GM18951 (cell line): ENCODE data around the gene ARIH2.

ENCODE experiments used
- POLR2A ChIP-seq: IDR thresholded peaks from 4 replicates; pipeline ENCODE4 v1.6.1; 2011; ENCODE audit warnings: mild to moderate bottlenecking; ENCODE audit not compliant: insufficient read length, insufficient read depth; ENCODE audit errors: extremely low read depth
- in situ Hi-C: fragments of 300-500 bp; cut with MboI; formaldehyde crosslinking; loops from one replicate; pipeline ENCODE4 v1.12.0; 2022; ENCODE audit warnings: low sequenced_read_pairs, mixed read lengths, inconsistent platforms; ENCODE audit not compliant: unreplicated experiment

ARIH2 gene

DNA sequence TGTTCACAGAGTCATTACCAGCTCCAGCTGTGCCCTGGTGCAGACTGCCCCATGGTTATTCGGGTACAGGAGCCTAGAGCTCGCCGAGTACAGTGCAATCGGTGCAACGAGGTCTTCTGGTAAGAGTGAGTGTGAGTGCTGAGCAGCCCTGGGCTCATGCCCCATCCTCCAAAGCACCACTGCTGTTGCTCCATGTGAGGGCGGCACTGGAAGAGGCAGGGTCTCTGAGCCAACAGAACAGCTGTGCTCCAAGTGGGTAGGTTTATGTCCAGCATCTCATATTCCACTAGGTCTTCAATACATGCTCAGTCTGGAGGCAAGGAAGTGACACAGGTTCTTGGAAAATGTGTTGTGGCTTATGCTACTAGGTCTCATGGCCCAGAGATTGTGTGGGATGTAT, 51.9 kb downstream of the ARIH2 start:
- TF ChIP-seq POLR2A: no peak
- in situ Hi-C loops: no loop called here

DNA sequence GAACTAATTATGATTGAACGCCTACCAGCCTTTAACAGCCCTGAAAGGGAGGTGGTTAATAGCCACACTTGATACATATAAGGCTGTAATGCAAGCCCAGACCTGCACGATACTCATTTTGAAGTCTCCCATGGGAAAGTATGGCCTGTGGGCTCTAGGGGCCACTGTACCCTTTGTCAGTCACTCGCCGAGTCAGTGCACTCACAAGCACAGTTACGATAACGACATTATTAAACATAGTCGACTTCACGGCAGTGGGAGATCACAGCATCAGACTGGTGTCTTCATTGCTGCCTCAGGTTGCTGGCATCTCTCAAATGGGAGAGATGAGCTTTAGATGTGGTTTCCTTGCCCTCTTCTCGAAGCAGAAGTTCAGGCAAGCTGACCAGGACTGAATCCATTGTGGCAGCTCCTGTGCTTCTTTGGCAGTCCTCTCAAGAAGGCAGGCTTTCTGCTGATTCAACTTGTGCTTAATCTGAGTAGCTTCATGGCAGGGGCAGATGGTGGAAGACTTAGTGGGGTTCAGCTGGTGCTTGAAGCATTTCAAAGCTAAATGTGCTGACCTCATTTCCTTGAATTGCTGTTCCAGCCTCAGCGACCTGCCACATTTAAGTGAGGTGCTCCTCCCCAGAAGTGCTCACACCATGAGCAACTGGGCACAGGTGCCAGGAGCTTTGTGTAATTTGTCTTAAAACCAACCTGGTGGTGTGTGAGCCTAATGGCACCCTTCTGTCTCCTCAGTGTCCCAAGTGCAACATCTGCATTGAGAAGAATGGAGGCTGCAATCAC, 55.6 kb downstream of the ARIH2 start:
- TF ChIP-seq POLR2A: no peak
- in situ Hi-C loops: no loop called here

DNA sequence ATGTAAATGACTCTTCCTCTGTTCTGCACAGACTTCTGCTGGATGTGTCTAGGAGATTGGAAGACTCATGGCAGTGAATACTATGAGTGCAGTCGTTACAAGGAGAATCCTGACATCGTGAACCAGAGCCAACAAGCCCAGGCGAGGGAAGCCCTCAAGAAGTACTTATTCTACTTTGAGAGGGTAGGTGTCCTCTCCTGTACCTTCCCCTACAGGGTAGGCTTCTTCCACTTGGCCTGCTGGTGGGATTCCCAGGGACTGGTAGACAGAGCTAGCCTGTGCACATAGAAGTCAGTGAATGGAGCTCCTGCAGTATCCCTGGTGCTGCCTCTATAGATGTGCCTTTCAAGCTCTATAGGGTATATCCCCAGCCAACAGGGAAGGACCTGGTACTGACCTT, 60.8 kb downstream of the ARIH2 start:
- TF ChIP-seq POLR2A: no peak
- in situ Hi-C loops: no loop called here

DNA sequence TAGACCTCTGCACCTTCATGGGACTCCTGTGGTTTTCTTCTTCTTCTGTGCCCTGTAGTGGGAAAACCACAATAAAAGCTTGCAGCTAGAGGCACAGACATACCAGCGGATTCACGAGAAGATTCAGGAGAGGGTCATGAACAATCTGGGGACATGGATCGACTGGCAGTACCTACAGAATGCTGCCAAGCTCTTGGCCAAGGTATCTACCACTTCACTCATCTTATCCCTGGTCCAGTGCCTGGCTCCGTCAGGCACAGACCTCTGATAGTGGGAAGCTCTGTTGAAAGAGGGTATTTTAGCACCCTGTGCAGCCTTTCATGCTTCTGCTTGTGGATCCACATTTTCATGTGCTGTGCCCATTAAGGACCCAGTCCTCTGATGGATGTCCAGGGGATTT, 61.7 kb downstream of the ARIH2 start:
- in situ Hi-C loops: no loop called here
- TF ChIP-seq POLR2A: no peak

DNA sequence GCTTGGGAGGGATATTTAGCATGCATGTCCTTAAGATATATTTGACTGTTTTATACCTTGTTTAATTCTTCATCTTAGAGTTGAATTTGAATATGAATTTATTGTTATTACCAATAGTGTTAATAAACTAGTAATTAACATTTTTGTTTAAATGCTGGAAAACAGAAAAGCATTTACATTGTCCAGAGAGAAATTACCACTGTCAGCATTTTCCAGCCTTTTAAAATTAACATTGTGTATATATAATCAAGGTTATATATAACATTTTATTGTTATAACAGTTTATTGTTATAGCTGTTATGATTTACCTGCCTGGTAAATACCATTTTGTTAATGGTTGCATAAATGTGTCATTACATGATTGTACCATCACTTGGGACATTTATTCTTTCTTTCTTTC, 63.4 kb downstream of the ARIH2 start:
- in situ Hi-C loops: no loop called here

DNA sequence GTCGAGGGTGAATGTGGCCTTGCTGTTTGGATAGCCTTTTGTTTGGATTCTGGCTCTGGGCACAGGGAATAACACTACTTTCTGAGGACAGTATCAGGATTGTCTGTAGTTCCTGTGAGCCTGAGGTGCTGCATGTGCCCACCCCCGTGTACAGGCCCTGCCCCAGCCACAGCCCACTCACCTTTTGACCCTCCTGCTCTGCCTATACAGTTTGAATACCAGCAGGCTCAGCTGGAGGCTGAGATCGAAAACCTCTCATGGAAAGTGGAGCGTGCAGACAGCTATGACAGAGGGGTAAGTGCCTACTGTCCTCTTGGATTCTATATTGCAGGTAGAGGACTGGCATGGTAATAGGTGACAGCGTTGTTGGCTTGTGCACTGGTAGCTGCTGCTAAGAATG, 64.0 kb downstream of the ARIH2 start:
- no peak for TF ChIP-seq POLR2A
- in situ Hi-C loops: no loop called here

More for the DNA sequence above, 63.4 kb downstream of the ARIH2 start:
- no peak for TF ChIP-seq POLR2A

DNA sequence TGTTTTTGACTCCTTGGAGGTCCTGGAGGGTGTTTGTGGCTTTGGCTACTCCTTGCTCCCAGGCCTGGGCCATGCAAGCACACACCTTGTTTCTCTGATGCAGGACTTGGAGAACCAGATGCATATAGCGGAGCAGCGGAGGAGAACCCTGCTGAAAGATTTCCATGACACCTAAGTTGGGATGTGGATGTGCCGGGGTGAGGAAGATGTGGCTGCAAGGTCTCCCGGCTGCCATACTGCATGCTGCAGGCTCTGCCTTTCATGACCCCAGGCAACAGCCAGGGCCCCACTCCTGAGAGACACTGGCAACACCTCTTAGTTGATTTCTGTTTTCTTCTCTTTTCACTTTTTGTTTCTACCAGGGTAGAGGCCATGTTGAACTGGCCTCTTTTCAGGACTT, 64.5 kb downstream of the ARIH2 start:
- TF ChIP-seq POLR2A: no peak
- in situ Hi-C loops: no loop called here

DNA sequence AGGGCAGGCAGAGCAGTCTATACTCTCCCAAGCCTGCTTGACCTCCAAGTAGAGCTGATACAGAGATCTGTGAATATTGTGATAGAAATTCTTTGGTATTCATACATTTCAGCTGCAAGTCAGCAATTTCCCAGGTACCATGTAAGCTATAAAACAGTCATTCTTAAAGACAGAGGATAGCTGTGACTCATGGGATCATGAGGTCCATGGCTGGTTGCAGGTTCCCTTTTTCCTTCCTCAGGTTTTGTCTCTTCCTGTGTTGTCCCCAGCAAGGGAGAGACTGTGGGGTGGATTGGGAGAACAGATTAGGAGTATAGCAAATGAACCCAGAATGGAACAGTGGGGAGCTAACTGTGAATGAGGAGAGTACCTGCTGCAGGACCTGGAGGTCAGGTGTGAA, 66.0 kb downstream of the ARIH2 start:
- in situ Hi-C loops: no loop called here
- no peak for TF ChIP-seq POLR2A

DNA sequence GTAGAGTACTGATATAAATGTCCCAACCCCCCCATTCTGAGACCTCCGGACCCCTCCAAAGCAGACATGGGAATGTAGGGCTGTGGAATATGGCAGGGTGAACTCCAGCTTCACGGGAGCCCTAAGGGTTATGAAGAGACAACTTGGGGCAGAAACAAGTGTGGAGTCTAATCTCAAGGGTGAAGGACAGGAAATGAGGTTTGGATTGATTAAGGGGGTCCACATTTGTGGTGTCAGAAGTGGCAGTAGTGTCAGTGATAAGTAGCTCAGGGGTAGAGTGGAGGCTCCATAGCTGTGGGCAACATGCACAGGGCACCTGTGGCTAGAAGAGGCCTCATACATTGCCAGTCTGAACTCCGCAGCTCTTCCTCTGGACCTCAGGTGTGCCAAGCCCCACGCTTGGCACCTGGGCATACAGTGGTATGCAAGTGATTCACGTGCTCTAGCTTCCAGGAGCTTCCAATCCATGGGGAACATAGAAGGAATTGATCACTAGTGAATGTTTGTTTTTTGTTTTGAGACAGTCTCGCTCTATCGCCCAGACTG, 67.3 kb downstream of the ARIH2 start:
- no peak for TF ChIP-seq POLR2A
- in situ Hi-C loops: no loop called here

DNA sequence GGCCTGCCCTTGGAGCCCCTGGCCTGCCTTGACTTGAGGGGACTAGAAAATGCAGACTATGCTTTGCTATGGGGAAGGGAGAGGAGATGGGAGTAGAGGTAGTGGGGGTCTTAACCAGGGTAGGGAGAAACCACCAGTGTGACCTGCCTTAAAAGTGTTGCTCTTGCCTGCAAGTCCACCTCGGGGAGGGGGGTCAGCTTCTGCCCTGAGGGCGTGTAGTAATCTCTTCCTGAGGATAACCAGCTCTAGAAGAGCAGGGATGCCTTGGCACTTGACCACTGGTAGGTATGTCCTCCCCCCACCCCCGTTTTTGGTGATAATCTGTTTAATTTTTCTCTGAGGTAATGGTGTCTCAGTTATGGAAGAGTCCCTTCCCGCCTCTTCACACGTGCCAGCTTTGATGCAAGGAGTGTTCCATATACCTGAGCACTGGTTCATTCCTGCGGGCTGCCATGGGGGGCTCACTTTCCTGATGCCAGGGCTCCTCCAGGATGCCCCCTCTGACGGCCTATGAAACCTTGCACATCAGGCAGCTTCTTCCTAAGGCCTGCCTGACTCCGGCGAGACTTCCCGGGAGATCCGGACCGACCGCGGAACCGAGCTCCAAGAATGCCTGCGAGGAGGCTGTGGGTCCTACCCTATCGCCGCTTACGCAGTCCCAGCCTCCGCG, 70.6 kb downstream of the ARIH2 start:
- no peak for TF ChIP-seq POLR2A
- in situ Hi-C loops: no loop called here

DNA sequence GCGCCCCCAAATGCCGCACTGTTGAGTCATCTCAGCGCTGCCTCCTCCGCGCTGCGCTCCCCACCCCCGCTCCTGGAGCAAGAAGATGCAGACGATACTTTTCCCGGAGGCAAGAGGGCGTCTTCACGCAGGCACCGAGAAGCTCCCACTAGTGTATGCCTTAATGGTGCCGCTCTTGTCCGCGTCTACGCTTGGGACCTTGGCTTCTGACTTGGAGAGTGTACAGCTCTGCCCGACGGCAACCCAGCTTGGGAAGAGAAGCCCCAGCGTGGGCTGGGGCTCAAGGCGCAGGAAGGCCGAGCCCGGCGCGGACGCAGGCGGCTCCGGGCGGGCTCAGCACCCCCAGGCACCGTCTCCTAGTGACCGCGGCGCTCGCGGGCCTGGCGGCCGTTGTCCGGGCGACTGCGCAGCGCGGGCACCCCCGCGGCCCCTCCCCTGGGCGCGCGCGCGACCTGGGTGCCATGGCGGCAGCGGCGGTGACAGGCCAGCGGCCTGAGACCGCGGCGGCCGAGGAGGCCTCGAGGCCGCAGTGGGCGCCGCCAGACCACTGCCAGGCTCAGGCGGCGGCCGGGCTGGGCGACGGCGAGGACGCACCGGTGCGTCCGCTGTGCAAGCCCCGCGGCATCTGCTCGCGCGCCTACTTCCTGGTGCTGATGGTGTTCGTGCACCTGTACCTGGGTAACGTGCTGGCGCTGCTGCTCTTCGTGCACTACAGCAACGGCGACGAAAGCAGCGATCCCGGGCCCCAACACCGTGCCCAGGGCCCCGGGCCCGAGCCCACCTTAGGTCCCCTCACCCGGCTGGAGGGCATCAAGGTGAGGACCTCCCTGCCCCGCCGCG, 71.4 kb downstream of the ARIH2 start, which contains the start of gene P4HTM:
Gene P4HTM, plus strand, starts transcription at position 446 of the 840 bp plus-strand sequence. Its CDS starts 16 bp downstream, at position 462.
- in situ Hi-C loops: no loop called here

DNA sequence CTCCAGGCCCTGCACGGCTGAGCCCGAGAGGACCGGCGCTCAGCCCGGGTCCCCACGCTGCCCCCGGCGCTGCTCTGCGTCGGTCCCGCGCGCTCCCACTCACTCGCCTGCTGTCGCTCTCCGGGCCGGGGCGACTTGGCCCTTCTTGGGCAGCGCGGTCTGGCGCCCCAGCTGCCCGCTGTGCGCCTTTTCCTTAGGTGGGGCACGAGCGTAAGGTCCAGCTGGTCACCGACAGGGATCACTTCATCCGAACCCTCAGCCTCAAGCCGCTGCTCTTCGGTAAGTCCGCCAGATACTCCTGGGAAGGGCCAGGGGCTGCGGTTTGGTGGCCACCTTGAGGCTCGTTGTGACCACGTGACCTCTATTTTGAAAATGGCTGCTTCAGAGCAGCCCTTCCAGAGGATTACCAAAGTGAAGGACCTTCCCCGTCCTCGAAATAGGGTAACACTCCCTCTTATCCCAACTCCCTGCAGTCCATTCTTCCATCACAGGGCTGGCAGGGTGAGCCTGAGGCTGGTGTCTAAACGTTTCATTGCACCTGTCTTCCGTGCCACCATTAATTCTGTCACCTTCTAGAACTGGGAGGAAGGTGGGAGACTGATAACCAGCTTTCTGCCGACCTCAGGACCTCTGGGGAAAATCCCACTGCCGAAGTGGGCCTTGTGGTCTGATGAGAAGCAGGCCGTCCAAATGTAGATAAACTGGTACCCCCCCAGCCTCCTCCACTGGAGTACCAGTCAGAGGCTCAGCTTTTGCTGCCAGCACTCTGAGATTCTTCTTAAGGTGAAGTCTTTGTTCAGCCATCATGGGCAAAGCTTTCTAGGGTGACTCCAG, 72.2 kb downstream of the ARIH2 start:
- TF ChIP-seq POLR2A: no peak

More for the DNA sequence above, 71.4 kb downstream of the ARIH2 start, which contains the start of gene P4HTM:
- TF ChIP-seq POLR2A: peak; percentile 61

More for the DNA sequence above, 72.2 kb downstream of the ARIH2 start:
- in situ Hi-C loops: no loop called here
